H9 (cell line): ENCODE results near the gene HSD17B7. TPM values are rescaled to one million over a fixed set of nuclear protein-coding genes. Genes with fewer than 3 reads are reported as not detected.

ENCODE experiments used
- DNase-seq: peaks from one replicate; pipeline ENCODE4 v3.0.0-alpha.2; 2017
- H2AFZ ChIP-seq: one replicate; pipeline ENCODE4 v1.6.1; 2013; ENCODE audit warnings: mild to moderate bottlenecking, low read length, control low read depth, moderate library complexity
- H2AK5ac ChIP-seq: 2 replicates; pipeline ENCODE4 v1.6.1; 2013; ENCODE audit warnings: low read length, control low read depth, mixed read lengths; ENCODE audit not compliant: insufficient read length
- H2BK120ac ChIP-seq: one replicate; pipeline ENCODE4 v1.6.1; 2013; ENCODE audit warnings: low read depth, mild to moderate bottlenecking, low read length, control low read depth, inconsistent platforms; ENCODE audit not compliant: poor library complexity, severe bottlenecking
- H2BK12ac ChIP-seq: 2 replicates; pipeline ENCODE4 v1.6.1; 2013; ENCODE audit warnings: low read length, control low read depth, mixed read lengths, low read depth; ENCODE audit not compliant: insufficient read length
- H2BK15ac ChIP-seq: 2 replicates; pipeline ENCODE4 v1.6.1; 2013; ENCODE audit warnings: low read depth, low read length, control low read depth
- H2BK20ac ChIP-seq: one replicate; pipeline ENCODE4 v1.6.1; 2013; ENCODE audit warnings: low read depth, mild to moderate bottlenecking, low read length, control low read depth, inconsistent platforms; ENCODE audit not compliant: poor library complexity, severe bottlenecking
- H2BK5ac ChIP-seq: 2 replicates; pipeline ENCODE4 v1.6.1; 2013; ENCODE audit warnings: low read length, control low read depth, mixed read lengths; ENCODE audit not compliant: insufficient read length
- H3K14ac ChIP-seq: 2 replicates; pipeline ENCODE4 v1.6.1; 2013; ENCODE audit warnings: low read length, control low read depth; ENCODE audit not compliant: insufficient read depth
- H3K18ac ChIP-seq: 2 replicates; pipeline ENCODE4 v1.6.1; 2013; ENCODE audit warnings: low read depth, mild to moderate bottlenecking, mixed read lengths, low read length, control low read depth; ENCODE audit not compliant: insufficient read length
- H3K23ac ChIP-seq: 2 replicates; pipeline ENCODE4 v1.6.1; 2013; ENCODE audit warnings: low read length, control low read depth, mixed read lengths, low read depth; ENCODE audit not compliant: insufficient read length
- H3K23me2 ChIP-seq: 2 replicates; pipeline ENCODE4 v1.6.1; 2013; ENCODE audit warnings: low read depth, mild to moderate bottlenecking, mixed read lengths, low read length, control low read depth; ENCODE audit not compliant: insufficient read length, poor library complexity, severe bottlenecking
- H3K27ac ChIP-seq: 2 replicates; pipeline ENCODE4 v1.5.1; 2013; ENCODE audit warnings: low read length, control low read depth, mixed read lengths, low read depth; ENCODE audit not compliant: insufficient read length
- H3K27me3 ChIP-seq: 2 replicates; pipeline ENCODE4 v1.6.1; 2013; ENCODE audit warnings: low read length, control low read depth, inconsistent platforms; ENCODE audit not compliant: insufficient read depth
- H3K4ac ChIP-seq: 2 replicates; pipeline ENCODE4 v1.6.1; 2013; ENCODE audit warnings: low read depth, mild to moderate bottlenecking, control low read depth, inconsistent platforms, low read length, moderate library complexity
- H3K4me1 ChIP-seq: 2 replicates; pipeline ENCODE4 v1.6.1; 2013; ENCODE audit warnings: low read length, control low read depth, inconsistent platforms; ENCODE audit not compliant: insufficient read depth
- H3K4me2 ChIP-seq: 2 replicates; pipeline ENCODE4 v1.6.1; 2013; ENCODE audit warnings: low read length, control low read depth, mixed read lengths; ENCODE audit not compliant: insufficient read length, insufficient read depth
- H3K56ac ChIP-seq: 2 replicates; pipeline ENCODE4 v1.6.1; 2013; ENCODE audit warnings: low read depth, mild to moderate bottlenecking, mixed read lengths, low read length, control low read depth; ENCODE audit not compliant: insufficient read length
- H3K79me1 ChIP-seq: 2 replicates; pipeline ENCODE4 v1.6.1; 2013; ENCODE audit warnings: low read depth, mild to moderate bottlenecking, moderate library complexity, low read length, control low read depth, inconsistent platforms; ENCODE audit not compliant: insufficient read depth, poor library complexity, severe bottlenecking
- H3K79me2 ChIP-seq: 2 replicates; pipeline ENCODE4 v1.6.1; 2013; ENCODE audit warnings: low read length, control low read depth, inconsistent platforms; ENCODE audit not compliant: insufficient read depth
- H3K9ac ChIP-seq: 2 replicates; pipeline ENCODE4 v1.6.1; 2013; ENCODE audit warnings: low read length, control low read depth, mixed read lengths; ENCODE audit not compliant: insufficient read length; ENCODE audit errors: extremely low read depth
- H3K9me3 ChIP-seq: one replicate; pipeline ENCODE4 v1.6.1; 2013; ENCODE audit warnings: low read depth, low read length, inconsistent platforms; ENCODE audit not compliant: control insufficient read depth
- H3T11ph ChIP-seq: one replicate; pipeline ENCODE4 v1.6.1; 2013; ENCODE audit warnings: mild to moderate bottlenecking, low read length, control low read depth, inconsistent platforms
- H4K20me1 ChIP-seq: one replicate; pipeline ENCODE4 v1.6.1; 2013; ENCODE audit not compliant: control insufficient read depth, insufficient read length, insufficient read depth
- H4K5ac ChIP-seq: 2 replicates; pipeline ENCODE4 v1.6.1; 2013; ENCODE audit warnings: low read depth, mild to moderate bottlenecking, mixed read lengths, low read length, control low read depth; ENCODE audit not compliant: insufficient read length
- H4K8ac ChIP-seq: replicated peaks from 2 replicates; pipeline ENCODE4 v1.6.1; 2013; ENCODE audit warnings: low read length, control low read depth, mixed read lengths, low read depth; ENCODE audit not compliant: insufficient read length
- H4K91ac ChIP-seq: 2 replicates; pipeline ENCODE4 v1.6.1; 2013; ENCODE audit warnings: low read depth, mild to moderate bottlenecking, moderate library complexity, mixed read lengths, low read length, control low read depth; ENCODE audit not compliant: insufficient read length
- H3K27ac Mint-ChIP-seq, 3 experiments: 2 replicates in 2 of 3; 3 replicates in 1 of 3; pipeline ENCODE4 v1.8.0; 2020 to 2021; ENCODE audit warnings: mixed read lengths in 3 of 3, mild to moderate bottlenecking in 1 of 3, moderate library complexity in 1 of 3
- H3K27me3 Mint-ChIP-seq: 2 replicates; pipeline ENCODE4 v1.8.0; 2021; ENCODE audit warnings: low read depth, mild to moderate bottlenecking, moderate library complexity, mixed read lengths
- H3K36me3 Mint-ChIP-seq, 3 experiments: 2 replicates in 2 of 3; 3 replicates in 1 of 3; pipeline ENCODE4 v1.8.0; 2020 to 2021; ENCODE audit warnings: low read depth in 3 of 3, mixed read lengths in 3 of 3; ENCODE audit not compliant: insufficient read depth in 1 of 3
- H3K4me1 Mint-ChIP-seq, 2 experiments: 2 replicates each; pipeline ENCODE4 v1.8.0; 2020; ENCODE audit warnings: mixed read lengths in 2 of 2
- H3K4me3 Mint-ChIP-seq, 2 experiments: 2 replicates in 1 of 2; 3 replicates in 1 of 2; pipeline ENCODE4 v1.8.0; 2020 to 2021; ENCODE audit warnings: mild to moderate bottlenecking in 2 of 2, mixed read lengths in 2 of 2, moderate library complexity in 1 of 2
- H3K9me3 Mint-ChIP-seq, 2 experiments: 2 replicates in 1 of 2; 3 replicates in 1 of 2; pipeline ENCODE4 v1.8.0; 2020; ENCODE audit warnings: mild to moderate bottlenecking in 2 of 2, mixed read lengths in 2 of 2, moderate library complexity in 1 of 2
- CTCF ChIP-seq: fragments of 200-600 bp; sonication (generic); conservative IDR thresholded peaks from 3 replicates; pipeline ENCODE4 v1.8.0; 2021; ENCODE audit warnings: antibody characterized with exemption, mild to moderate bottlenecking
- WGBS: extraction: QIAGEN DNeasy Blood & Tissue Kit; methylation state at CpG from one replicate; pipeline ENCODE4 v1.1.7; 2013; ENCODE audit warnings: missing lambda C conversion rate, low lambda C conversion rate, mixed read lengths; ENCODE audit not compliant: insufficient read length; ENCODE audit errors: extremely low coverage; 5-methylcytosine and 5-hydroxymethylcytosine counted together
- total RNA-seq: library from RNA; stranded (reverse); gene quantifications from 2 replicates; pipeline ENCODE4 v1.2.1, GENCODE V29; 2021

HSD17B7 gene
- total RNA-seq, 1 experiment from 2014 or later: 26.2 TPM

- Histone ChIP-seq H3K23ac (no peak overlapping the region), H3K27ac (no peak overlapping the region), H2AK5ac (no peak overlapping the region), H4K8ac (no peak overlapping the region), H3T11ph (no peak overlapping the region), H4K5ac (no peak overlapping the region), H2AFZ (no peak overlapping the region), H3K79me2 (no peaks in the 10 kb centered on the region), H3K18ac (no peak overlapping the region), H2BK15ac (no peak overlapping the region), H3K27me3 (no peaks in the 10 kb centered on the region), H2BK20ac (no peak overlapping the region), H3K23me2 (no peaks in the 10 kb centered on the region), H3K14ac (no peak overlapping the region), H4K20me1 (no peaks in the 10 kb centered on the region), H3K4ac (no peak overlapping the region), H3K4me2 (no peak overlapping the region), H3K4me1 (no peaks in the 10 kb centered on the region), H2BK5ac (no peak overlapping the region), H2BK120ac (no peak overlapping the region), H3K56ac (no peak overlapping the region), H3K9ac (no peak overlapping the region), H3K9me3 (no peaks in the 10 kb centered on the region), H3K79me1 (no peaks in the 10 kb centered on the region), H2BK12ac (no peak overlapping the region), H4K91ac (no peak overlapping the region)
- Mint-ChIP-seq H3K27ac (no peak overlapping the region), H3K27me3 (no peaks in the 10 kb centered on the region), H3K4me3 (no peak overlapping the region), H3K36me3 (peaks cover 5 to 8% (median 5%) of the 10 kb centered on the region in 3 experiments; a peak in 6 of 7 replicates), H3K9me3 (peaks cover 12 to 18% of the 10 kb centered on the region in 2 experiments), H3K4me1 (0 out of 4 replicates have a peak, but pooled peaks cover 0 to 6% of the 10 kb centered on the region in 2 experiments)
- WGBS: no CpG with 5 or more reads among the region's 4 CpGs
- DNase-seq: no peak
- TF ChIP-seq CTCF: no peak
Measured at GRCh38 chr1:162838863-162839262, 48.4 kb downstream of the HSD17B7 start.
